ENCODE results near the gene FXYD7. TPM values are rescaled to one million over a fixed set of nuclear protein-coding genes. Genes with fewer than 3 reads are reported as not detected.

The FXYD7 gene
- total RNA-seq, 2 experiments from 2014 or later = 4.5 to 5.0 TPM

DNA sequence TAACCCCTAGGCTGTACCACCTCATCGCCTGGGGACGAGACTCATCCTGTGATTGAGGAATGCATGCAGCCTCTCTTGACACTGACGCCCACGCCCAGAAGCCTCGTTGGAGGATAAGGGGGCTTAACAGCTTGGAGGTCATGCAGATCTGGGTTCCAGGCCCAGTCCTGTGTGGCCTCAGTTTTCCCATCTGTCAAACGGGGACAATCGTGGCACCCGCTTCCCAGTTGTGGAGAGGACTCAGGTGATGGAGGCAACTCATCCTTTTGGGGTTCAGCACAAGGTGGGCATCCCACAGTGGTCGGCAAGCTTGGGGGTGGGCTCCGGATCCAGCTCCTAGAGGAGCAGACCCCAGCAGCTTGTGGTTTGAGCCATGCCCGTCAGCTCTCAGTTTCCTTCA is 6.8 kb upstream of the FXYD7 start:
- Mint-ChIP-seq H3K27me3 (peaks cover 10% of the 10 kb centered on the region), H3K4me1 (peaks cover 13% of the 10 kb centered on the region), H3K36me3 (ENCODE audit: low read depth) (no peaks in the 10 kb centered on the region), H3K27ac (no peak overlapping the region), H3K4me3 (no peak overlapping the region), H3K9me3 (no peaks in the 10 kb centered on the region)
- DNase-seq = no peak
- CTCF ChIA-PET = interaction anchor here (1.0 to 3.6 kb wide), 11 partner anchors 11 to 92 kb away, joined by 3 to 28 read pairs (median 5); no protein-coding TSS in a partner anchor
- POLR2A ChIA-PET = no interaction called here

DNA sequence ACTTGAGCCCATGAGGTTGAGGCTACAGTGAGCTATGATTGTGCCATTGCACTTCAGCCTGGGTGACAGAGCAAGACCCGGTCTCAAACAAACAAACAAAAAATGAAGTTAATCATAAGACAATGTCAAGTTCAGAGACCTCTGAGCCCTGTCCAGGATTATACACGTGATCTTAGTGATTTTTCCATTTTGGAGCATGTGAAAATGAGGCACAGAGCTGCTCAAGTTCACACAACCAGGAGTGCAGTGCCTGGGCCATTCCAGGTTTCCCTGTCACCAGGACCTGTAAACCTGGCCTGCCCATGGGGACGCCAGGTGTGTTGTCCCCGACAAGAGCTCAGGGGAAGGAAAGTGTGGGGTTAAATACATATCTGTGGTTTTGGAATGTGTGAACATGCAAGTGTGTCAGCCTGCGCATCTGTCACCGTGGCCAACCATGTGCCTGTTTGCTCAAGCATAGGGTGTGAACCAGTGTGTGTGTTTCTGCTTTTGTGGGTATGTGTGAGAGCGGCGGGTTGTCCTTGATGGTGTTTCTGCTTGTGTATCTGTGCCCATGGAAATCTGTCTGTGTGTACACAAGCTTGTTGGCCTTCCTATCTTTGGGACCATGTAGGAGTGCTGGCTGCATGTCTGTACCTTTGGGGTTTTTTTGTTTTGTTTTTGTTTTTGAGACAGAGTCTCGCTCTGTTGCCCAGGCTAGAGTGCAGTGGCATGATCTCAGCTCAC is 5.9 kb upstream of the FXYD7 start:
- Mint-ChIP-seq H3K27me3 (peaks cover 13% of the 10 kb centered on the region), H3K4me1 (peaks cover 21% of the 10 kb centered on the region), H3K36me3 (ENCODE audit: low read depth) (no peaks in the 10 kb centered on the region), H3K27ac (no peak overlapping the region), H3K4me3 (no peak overlapping the region), H3K9me3 (no peaks in the 10 kb centered on the region)
- ChIA-PET CTCF (interaction anchor here (1.1 to 3.6 kb wide), 7 partner anchors 11 to 75 kb away, joined by 3 to 28 read pairs (median 5); no protein-coding TSS in a partner anchor), POLR2A (no interaction called here)
- DNase-seq = no peak

DNA sequence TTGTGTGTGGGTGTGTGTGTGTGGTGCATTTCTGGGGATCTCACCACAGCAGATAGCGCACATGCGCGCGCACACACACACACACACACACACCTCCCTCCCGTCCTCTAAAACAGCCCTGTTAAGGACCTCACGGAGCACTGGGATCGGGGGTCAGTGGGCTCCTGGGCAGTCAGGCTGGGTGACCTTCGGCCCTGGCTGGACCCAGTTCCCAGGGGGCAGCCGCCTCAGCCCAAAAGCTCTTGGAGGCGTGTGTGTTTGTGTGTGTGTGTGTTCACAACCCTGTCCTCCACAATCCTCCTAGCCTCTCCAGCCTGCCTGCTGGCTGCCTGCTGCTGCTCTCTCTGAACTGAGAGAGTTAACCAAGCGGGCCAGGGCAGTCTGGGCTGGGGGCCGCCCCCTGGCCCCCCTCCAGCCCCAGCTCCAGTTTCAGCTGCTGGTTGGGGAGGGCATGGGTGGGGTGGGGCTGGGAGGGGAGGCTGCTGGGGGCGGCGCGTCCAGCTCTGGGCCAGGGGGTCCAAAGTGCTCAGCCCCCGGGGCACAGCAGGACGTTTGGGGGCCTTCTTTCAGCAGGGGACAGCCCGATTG is 4.7 kb upstream of the FXYD7 start, which contains the start of gene FXYD1:
Gene FXYD1 (plus strand): TSS at position 520 of the 588 bp plus-strand sequence. CDS start 1,256 bp downstream, outside the sequence.
- Mint-ChIP-seq H3K27ac (no peak within 1 kb of the TSS), H3K4me3 (no peak within 1 kb of the TSS), H3K27me3 (peaks cover 13% of the 10 kb centered on the region), H3K9me3 (no peaks in the 10 kb centered on the region), H3K4me1 (peaks cover 27% of the 10 kb centered on the region), H3K36me3 (ENCODE audit: low read depth) (no peaks in the 10 kb centered on the region)
- DNase-seq = no peak
- ChIA-PET POLR2A (no interaction called here), CTCF (interaction anchor here (1.3 to 2.2 kb wide), 2 partner anchors 13 to 215 kb away, joined by 3 to 5 read pairs; no protein-coding TSS in a partner anchor)

DNA sequence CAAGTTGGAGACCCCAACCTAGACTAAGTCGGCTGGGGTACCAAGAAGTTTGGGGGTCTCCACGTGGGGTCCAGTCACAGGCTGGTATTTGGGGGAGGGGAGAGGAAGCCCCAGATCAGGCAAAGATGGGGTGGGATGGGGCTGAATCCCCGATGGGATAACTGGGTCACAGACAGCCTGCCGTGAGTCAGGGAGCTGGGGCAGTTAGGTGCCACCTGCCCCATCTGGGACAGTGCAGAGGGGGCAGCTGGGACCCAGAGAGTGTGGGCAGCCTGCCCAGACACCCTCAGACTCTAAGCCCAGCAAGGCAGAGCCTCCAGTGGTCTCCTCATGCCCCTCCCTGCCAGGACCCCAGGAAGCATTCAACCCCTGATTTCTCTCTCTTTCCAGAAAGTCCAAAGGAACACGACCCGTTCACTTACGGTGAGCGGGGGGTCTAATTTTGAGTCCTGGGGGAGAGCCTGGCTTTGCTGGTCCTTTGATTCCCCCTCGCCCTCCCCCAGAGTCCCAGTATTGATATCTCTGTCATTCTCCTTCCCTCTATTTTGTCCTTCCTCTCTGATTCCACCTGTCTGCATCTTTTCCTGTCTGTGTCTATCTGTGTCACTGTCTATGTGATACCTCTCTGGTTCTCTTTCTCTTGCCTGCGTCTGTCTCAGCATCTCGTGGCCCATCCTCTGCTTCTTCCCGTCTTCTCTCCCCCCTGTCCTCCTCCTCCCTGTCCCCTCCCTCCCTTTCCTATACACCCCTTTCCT is 2.7 kb upstream of the FXYD7 start:
- no peak for DNase-seq
- no peak overlapping the region for H3K4me3 Mint-ChIP-seq

DNA sequence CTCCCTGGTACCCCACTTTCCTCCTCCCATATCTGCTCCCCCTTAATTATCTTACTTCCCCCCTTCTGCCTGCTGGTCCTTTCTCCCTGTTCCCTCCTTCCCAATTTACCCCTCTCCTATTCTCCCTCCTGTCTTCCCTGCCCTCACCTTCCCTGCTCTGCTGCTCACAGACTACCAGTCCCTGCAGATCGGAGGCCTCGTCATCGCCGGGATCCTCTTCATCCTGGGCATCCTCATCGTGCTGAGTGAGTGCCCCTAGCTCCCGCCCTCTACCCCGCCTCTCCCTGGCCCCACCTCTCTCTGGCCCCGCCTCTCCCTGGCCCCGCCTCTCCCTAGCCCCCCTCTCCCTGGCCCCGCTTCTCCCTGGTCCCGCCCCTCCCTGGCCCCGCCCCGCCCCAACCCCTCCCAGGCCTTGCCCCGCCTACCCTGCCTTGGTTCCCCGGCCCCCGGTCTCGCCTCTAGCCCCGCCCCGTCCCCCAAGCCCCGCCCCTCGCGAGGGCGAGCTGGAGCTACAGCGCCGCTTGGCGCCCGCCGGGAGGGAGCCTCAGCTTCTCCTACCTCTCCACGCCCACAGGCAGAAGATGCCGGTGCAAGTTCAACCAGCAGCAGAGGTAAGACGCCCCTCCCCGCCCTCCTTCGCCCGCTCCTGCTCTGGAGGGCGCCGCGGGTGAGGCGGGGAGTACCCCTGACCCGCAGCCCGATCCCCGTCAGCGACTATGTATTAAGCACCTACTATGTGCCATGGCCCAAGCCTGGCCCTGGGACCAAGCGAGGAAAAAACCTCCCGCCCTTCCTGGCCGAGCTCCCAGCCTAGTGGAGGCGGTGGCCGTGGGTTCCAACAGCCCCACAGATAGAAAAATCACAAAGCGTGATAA is 1.9 kb upstream of the FXYD7 start:
- ChIA-PET CTCF (interaction anchor here (0.7 to 3.5 kb wide), 15 partner anchors 9 to 354 kb away, joined by 3 to 33 read pairs (median 5); partner anchors contain the start of genes FXYD5 and USF2), POLR2A (interaction anchor here (0.9 kb wide), 1 partner anchor 13 kb away, joined by 3 read pairs; no protein-coding TSS in a partner anchor)
- Mint-ChIP-seq H3K4me3 (peak overlapping the region; percentile 68), H3K27me3 (peaks cover 20% of the 10 kb centered on the region), H3K36me3 (ENCODE audit: low read depth) (no peaks in the 10 kb centered on the region), H3K27ac (peak overlapping the region; percentile 85), H3K4me1 (peaks cover 37% of the 10 kb centered on the region), H3K9me3 (no peaks in the 10 kb centered on the region)
- peak; percentile 96 for DNase-seq

More for the DNA sequence above, 2.7 kb upstream of the FXYD7 start:
- Mint-ChIP-seq H3K27ac (no peak overlapping the region), H3K36me3 (ENCODE audit: low read depth) (no peaks in the 10 kb centered on the region), H3K4me1 (peaks cover 42% of the 10 kb centered on the region), H3K27me3 (peaks cover 20% of the 10 kb centered on the region), H3K9me3 (no peaks in the 10 kb centered on the region)
- ChIA-PET CTCF (interaction anchor here (1.1 to 3.5 kb wide), 4 partner anchors 12 to 129 kb away, joined by 3 to 33 read pairs (median 8); partner anchors contain the start of genes FXYD5 and USF2), POLR2A (interaction anchor here (0.9 kb wide), 1 partner anchor 14 kb away, joined by 3 read pairs; no protein-coding TSS in a partner anchor)

DNA sequence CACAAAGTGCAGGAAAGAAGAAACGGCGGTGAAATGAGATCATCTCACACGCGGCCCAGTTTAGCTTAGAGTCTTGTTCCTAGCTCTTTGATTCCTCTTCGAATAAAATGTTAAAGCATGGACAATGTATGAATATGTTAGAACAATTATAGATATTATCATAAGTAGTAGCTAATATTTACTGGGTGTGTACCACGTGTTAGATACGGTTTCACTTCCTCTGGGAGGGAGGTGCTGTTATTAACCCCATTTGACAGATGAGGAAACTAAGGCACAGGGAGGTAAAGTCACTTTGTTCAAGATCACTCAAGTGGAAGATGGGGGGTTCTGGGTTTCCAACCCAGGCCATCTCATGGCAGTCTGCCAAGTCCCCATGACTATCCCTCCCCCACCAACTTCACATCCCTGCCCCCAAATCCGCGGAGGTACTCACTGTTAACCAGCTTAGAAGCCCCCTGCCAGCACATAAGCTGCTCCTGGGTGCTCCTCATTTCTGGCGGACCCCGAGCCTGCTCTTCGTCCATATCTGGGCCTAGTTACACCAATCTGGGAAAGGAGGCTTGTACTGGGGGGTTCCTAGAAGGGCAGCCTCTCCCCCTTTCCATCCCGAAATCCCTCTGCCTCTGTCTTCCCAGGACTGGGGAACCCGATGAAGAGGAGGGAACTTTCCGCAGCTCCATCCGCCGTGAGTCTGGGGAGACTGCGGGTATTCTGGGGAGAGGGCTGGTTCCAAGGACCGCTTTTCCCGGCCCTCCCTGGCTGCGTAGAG is 1.0 kb upstream of the FXYD7 start:
- H3K9me3 Mint-ChIP-seq = no peaks in the 10 kb centered on the region
- peaks cover 41% of the 10 kb centered on the region for H3K4me1 Mint-ChIP-seq
- ChIA-PET POLR2A (no interaction called here), CTCF (interaction anchor here (0.7 to 3.5 kb wide), 13 partner anchors 8 to 353 kb away, joined by 3 to 33 read pairs (median 5); partner anchors contain the start of gene FXYD5)
- peak overlapping the region; percentile 68 for H3K4me3 Mint-ChIP-seq
- H3K36me3 Mint-ChIP-seq (ENCODE audit: low read depth) = peaks cover 3% of the 10 kb centered on the region
- peaks cover 20% of the 10 kb centered on the region for H3K27me3 Mint-ChIP-seq
- H3K27ac Mint-ChIP-seq = peak overlapping the region; percentile 85
- no peak for DNase-seq

DNA sequence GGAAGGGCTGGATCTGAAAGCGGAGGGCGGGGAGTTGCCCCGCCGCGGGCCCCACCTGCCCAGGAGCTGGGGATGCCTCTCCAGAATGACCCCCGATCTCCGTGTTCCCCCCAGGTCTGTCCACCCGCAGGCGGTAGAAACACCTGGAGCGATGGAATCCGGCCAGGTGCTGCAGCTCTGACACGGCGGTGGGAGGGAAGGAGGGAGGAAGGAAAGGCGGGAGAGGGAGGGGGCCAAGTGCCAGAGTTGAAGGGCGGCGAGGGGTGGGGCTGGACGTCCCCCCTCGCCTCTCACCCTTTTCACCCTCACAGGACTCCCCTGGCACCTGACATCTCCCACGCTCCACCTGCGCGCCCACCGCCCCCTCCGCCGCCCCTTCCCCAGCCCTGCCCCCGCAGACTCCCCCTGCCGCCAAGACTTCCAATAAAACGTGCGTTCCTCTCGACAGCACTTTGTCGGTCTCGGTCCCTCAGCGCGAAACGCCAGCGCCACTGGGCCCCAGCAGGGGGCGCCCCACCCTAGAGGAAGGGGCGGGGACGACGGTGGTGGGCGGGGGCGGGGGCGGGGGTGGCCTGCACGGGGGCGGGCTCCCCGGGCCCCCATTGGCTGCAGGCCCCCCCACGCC is 337 bp upstream of the FXYD7 start:
- H3K4me1 Mint-ChIP-seq = peaks cover 42% of the 10 kb centered on the region

DNA sequence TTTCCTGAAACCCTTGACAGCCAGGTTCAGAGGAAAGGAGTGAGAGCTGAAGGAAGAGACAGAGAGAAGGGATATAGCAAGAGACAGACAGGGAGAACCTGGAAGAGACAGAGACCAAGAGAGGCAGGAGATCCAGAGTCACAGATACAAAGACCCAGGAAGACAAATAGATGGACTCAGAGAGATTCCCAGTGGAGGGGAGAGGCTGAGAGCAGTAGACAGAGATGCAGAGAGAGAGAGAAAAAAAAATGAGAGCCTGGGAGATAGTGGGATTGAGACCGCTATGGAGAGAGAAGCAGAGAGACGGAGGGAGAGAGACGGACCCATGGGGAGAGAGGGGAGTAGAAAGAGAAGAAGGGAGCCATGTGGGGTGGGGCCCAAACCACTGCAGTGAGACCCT is 763 bp downstream of the FXYD7 start:
- peaks cover 42% of the 10 kb centered on the region for H3K4me1 Mint-ChIP-seq
- H3K4me3 Mint-ChIP-seq = peak overlapping the region; percentile 9
- peaks cover 8% of the 10 kb centered on the region for H3K36me3 Mint-ChIP-seq (ENCODE audit: low read depth)
- no peak for DNase-seq
- H3K27me3 Mint-ChIP-seq = peaks cover 10% of the 10 kb centered on the region
- H3K27ac Mint-ChIP-seq = peak overlapping the region; percentile 65
- CTCF ChIA-PET = interaction anchor here (0.6 to 3.5 kb wide), 4 partner anchors 10 to 371 kb away, joined by 3 to 33 read pairs (median 3); partner anchors contain the start of gene FXYD5
- no peaks in the 10 kb centered on the region for H3K9me3 Mint-ChIP-seq
- POLR2A ChIA-PET = no interaction called here

More for the DNA sequence above, 337 bp upstream of the FXYD7 start:
- H3K9me3 Mint-ChIP-seq = no peaks in the 10 kb centered on the region
- peaks cover 15% of the 10 kb centered on the region for H3K27me3 Mint-ChIP-seq
- DNase-seq = peak; percentile 73
- peaks cover 8% of the 10 kb centered on the region for H3K36me3 Mint-ChIP-seq (ENCODE audit: low read depth)
- H3K27ac Mint-ChIP-seq = no peak overlapping the region
- H3K4me3 Mint-ChIP-seq = peak overlapping the region; percentile 54
- ChIA-PET POLR2A (no interaction called here), CTCF (interaction anchor here (0.6 to 3.5 kb wide), 9 partner anchors 11 to 354 kb away, joined by 3 to 33 read pairs (median 5); partner anchors contain the start of gene FXYD5)

DNA sequence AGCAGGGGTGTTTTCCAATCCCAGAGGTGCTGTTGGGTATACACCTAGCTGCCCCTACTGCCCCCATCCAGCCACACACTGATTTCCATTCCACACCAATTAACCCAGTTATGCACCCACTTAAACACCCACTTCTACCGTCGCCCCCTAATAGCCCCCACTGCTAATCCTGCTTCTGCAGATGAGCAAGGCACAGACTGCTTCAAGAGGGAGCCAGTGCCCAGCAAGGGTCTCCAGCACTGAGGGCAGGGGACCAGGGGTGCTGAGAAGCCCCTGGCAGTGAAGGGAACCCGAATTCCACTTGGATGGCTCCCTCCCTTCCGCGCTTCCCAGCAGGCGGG is 1.2 kb downstream of the FXYD7 start:
- H3K4me1 Mint-ChIP-seq = peaks cover 42% of the 10 kb centered on the region
- H3K9me3 Mint-ChIP-seq = no peaks in the 10 kb centered on the region
- peaks cover 8% of the 10 kb centered on the region for H3K36me3 Mint-ChIP-seq (ENCODE audit: low read depth)
- DNase-seq = no peak
- ChIA-PET CTCF (interaction anchor here (1.2 kb wide), 1 partner anchor 126 kb away, joined by 3 read pairs; no protein-coding TSS in a partner anchor), POLR2A (no interaction called here)
- peaks cover 10% of the 10 kb centered on the region for H3K27me3 Mint-ChIP-seq
- H3K4me3 Mint-ChIP-seq = no peak overlapping the region
- H3K27ac Mint-ChIP-seq = no peak overlapping the region

DNA sequence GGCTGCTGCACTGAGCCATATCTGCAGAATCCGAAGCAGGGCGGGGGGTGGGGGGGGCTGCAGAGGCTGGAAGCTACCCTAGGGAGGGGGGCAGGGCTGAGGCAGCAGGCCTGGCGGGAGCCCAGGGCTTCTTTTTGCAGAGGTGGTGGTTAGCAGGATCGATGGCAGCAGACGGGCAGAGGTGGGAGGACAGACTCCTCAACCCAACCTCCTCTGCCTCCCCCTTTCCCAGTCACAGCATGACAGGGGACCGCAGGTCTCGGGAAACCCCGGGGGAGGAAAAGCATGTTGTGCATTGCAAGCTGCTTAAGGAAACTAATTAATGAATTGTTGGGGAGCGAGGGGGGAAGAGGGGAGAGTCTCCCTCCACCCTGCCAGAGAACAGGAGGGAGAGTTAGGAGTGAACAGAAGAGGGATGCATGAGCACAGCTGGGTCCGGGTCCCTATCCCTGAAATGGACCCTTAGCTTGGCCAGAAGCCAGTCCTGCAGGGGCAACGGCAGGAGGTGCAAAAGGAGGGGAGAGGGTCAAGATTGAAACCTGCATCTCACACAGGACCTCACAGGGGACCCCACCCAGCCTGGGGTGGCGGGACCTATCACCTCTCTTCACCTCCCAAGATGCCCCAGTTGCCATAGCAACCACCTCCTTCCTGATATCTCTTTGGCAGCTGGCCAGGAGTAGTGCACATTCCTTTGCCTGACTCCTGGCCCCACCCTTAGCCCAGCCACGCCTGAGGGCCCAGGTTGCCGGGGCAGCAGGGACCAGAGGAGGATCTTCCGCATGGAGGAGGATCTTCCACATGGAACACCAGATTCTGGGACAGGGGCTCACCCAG is 1.8 kb downstream of the FXYD7 start:
- Mint-ChIP-seq H3K4me3 (no peak overlapping the region), H3K36me3 (ENCODE audit: low read depth) (peaks cover 8% of the 10 kb centered on the region), H3K9me3 (no peaks in the 10 kb centered on the region), H3K27me3 (peaks cover 10% of the 10 kb centered on the region), H3K27ac (peak overlapping the region; percentile 9), H3K4me1 (peaks cover 42% of the 10 kb centered on the region)
- ChIA-PET CTCF (interaction anchor here (1.1 to 1.2 kb wide), 2 partner anchors 9 to 125 kb away, joined by 3 read pairs; no protein-coding TSS in a partner anchor), POLR2A (no interaction called here)
- DNase-seq = peak; percentile 28

Measured in activated CD4-positive, alpha-beta T cell treated with anti-CD3 and anti-CD28 coated beads, Interleukin-2, amount 10 ng/mL, durations not matched to agents 7 days and 5 days (primary cell).